GM23248 (cell line): ENCODE data around the gene MRPL28.

Experiments
- EZH2 ChIP-seq: fragments of 200-600 bp; sonication (generic); IDR thresholded peaks from 2 replicates; pipeline ENCODE4 v1.6.1; 2018; ENCODE audit warnings: antibody characterized with exemption, mild to moderate bottlenecking; ENCODE audit not compliant: insufficient read depth, poor library complexity, severe bottlenecking
- EZH2phosphoT487 ChIP-seq: fragments of 200-600 bp; sonication (generic); IDR thresholded peaks from 2 replicates; pipeline ENCODE4 v1.6.1; 2018; ENCODE audit warnings: antibody characterized with exemption, moderate library complexity, mild to moderate bottlenecking, low read depth; ENCODE audit not compliant: insufficient read depth

DNA sequence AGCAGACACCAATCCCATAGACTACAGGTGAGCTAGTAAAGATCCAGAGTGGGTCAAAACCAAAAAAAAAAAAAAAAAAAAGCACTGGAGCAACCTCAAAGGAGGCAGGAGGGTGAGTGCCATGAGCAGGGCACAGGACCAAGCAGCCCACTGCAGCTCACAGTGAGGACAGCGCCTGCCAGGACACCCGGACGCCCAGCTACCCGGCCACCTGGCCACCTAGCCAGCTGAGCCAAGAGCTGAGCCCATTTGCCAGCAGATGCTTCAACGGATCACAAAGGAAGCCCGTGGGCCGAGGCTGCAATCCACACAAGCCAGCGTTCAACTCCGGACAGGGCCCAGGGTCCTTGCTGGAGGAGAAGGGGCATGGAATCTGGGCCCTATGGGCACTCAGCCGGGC, 32.9 kb downstream of the MRPL28 start:
- TF ChIP-seq EZH2phosphoT487: no peak
- no peak for TF ChIP-seq EZH2
